ENCODE data around the gene KIAA0232.

The KIAA0232 gene

DNA sequence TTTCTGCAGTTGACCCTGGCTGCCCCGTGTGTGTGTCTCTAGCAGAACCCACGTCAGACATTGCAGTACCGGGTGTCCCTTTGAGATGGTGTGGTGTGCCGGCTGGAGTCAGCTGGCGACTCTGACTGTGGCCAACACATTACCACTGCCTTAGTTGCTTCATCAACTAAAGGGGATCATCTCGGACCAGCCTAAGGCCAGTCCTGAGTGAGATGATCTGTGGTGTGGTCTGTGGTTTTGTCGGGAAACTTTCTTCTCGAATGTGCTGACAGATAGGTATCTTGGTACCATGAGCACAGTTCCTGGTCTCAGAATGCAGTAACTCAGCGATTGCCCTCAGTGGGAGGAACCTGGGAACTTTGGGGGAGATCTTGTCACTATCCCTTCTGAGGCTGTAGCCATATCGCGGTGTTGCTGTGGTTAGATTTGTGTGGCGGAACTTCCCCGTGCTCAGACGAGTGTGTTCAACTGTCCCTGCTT is 142.9 kb downstream of the KIAA0232 start:
- DNase-seq, result peak; percentile 87

DNA sequence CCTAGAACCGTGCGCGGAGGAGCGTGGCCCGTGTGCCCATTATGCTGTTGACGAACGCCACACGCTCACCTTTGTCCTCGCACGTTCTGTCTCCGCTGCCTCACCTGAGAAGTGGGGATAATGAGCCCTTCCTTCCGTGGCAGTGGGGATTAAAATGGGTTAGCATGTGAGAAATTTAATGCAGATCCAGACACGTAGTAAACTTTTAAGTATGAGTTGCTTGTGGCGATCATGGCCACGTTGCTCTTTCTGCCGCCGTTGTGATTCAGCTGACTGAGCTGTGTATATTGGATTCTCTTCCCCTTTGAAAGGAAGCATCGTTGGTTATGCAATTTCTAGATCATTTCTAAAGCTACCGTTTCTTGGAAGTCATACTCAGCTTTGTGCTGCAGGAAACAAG is 143.6 kb downstream of the KIAA0232 start:
- DNase-seq, result peak; percentile 59

GRCh38 chr4:6926681-6927478 is 144.4 kb downstream of the KIAA0232 start:
- DNase-seq, result peak; percentile 82

DNA sequence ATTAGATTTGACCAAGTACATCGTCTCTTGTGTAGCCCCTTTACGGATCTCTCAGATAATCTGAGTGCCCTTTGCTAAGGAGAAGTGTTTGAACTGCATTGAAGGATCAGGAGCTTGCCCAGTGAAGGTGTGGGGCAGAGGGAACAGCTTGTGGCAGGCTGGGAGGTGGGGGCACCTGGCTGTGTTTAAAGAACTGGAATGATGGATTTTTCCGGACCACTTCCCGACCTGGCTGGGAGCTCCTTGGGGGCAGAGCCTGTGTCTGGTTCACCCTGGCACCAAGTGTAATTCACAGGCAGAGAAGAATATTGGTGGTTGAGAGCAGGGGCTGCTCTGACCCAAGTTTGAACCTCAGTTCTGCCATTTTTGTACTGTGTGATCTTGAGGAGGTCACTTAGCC is 145.6 kb downstream of the KIAA0232 start:
- DNase-seq, result no peak

DNA sequence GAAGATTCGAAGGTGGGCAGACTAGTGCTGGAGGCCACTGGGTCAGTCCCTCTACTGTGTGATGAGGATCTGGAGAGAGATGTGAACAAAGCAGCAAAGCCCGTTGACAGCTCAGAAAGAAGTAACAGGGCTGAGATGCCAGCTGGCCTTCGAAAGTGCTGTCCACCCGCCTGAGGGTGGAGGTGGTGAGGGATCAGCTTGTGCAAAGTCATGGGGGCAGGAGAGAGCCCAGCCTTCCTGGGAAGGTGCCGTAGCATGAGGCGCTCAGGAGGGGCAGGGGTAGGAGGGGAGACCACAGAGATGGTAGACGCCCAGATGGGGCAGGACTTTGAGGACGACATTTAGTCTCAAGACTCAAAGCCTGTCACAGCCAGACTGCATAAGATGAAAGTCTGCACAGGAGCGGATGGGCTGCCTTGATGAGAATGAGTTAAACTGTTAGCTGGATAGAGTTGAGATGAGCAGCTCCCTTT is 146.8 kb downstream of the KIAA0232 start:
- no peak for DNase-seq

DNA sequence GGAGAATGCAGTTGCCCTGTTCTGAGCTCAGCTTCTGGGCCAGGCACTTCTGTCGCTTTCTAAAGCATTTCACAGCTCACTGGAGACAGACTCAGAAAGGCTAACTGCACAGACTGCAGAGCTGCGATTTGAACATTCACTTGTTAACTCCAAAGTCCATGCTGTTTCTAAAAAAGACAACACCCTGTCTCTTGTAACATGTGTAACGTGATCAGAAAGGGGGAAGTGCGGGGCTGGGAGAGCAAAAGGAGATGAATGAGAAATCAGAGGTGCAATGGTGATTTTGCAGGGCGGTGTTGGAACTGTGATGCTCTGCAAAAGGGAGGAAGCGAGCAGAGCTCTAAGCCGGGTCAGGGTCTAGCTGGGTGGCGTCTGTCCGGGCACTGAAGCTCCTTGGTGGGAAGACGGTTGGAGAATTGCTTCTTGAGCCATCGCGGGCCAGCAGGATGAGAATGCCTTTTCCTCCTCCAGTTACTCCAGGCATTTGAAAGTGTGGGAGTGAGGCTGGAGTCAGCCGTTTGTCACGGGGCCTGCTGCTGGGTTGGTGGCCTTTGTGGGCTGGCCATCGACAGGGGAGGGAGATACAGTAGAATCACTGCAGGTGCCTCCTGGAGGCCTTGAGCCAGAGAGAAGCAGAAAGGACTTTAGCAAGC is 147.4 kb downstream of the KIAA0232 start:
- no peak for DNase-seq

DNA sequence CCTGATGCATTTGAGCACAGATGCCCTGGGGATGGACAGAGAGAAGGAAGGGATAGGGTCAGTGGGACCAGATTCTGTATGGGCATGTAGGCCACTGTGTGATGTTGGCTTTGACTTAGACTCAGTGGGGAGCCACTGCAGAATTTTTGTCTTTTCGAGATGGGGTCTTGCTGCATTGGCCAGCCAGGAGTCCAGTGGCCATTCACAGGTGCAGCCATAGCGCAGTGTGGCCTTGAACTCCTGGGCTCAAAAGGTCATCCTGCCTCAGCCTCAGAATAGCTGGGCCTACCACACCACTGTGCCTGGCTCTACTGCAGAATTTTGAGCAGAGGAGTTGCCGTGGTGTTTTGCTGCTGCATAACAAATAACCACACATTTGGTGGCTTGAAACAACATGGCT is 149.9 kb downstream of the KIAA0232 start:
- DNase-seq, result no peak

GRCh38 chr4:6932918-6933317 is 150.4 kb downstream of the KIAA0232 start:
- DNase-seq, result no peak
